Hematopoietic multipotent progenitor cell (in vitro differentiated cells): ENCODE data around the gene UGT1A8. TPM values are rescaled to one million over a fixed set of nuclear protein-coding genes. Genes with fewer than 3 reads are reported as not detected.

Experiments used
- DNase-seq, 3 donors: peaks; one replicate each; pipeline ENCODE4 v3.0.0-alpha.2; 2011 to 2015; ENCODE audit warnings: low read depth in 2 of 3, low spot score in 2 of 3
- total RNA-seq: library from RNA; depleted of rRNA; stranded (reverse); fragments of >200 nt; gene quantifications from one replicate; pipeline ENCODE4 v1.2.3, GENCODE V29; 2012

Gene UGT1A8
- total RNA-seq, 1 donor = under 0.01 TPM

DNA sequence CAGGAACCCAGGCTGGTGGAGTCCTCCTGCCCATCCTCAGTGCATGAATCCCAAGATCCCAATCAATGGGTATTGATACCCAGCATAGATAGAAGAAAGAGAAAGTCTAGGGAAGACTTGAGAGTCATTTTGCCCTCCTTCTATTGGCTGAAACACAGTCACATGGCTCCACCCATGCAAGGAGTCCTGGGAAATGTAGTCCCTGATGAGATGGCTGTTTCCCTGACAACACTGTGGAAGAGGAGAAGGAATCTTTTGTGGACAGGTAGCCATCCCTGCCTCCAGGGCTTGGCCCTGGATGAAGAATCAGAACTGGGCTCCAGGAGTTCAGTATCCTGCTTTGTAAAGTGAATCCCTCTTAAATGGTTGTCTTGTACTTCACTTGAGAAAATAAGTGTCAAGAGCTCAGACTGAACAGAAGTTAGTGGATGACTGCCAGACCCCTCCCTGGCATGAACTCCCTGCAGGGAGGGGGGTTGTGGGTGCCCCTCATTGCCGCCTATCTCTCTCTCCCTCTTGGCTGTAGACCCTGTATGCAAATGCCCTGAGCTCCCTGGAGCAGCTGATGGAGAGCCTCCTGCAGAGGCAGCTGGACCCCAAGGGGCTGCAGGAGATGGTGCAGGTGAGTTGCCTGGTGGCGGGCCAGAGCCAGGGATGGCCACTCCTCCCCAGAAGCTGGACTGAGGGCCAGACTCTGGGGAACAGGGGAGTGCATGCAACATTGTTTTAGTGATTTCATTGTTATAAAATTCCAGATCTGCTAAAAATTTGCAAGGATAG is 196.8 kb downstream of the UGT1A8 start:
- no peak for DNase-seq

DNA sequence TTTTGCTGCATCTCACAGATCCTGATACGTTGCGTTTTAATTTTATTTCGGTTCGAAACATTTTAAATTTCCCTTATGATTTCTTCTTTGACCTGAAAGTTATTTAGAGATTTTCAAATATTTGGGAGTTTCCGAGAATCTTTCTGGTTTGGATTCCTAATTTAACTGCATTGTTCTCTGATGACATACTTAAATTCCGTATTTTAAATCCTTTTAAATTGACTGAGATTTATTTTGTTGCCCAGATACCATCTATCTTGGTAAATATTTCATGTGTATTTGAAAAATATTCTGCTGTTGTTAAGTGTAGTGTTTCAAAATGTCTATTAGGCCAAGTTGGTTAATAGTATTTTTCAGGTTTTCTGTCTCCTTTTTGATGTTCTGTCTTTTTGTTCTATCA is 198.4 kb downstream of the UGT1A8 start:
- DNase-seq = no peak

DNA sequence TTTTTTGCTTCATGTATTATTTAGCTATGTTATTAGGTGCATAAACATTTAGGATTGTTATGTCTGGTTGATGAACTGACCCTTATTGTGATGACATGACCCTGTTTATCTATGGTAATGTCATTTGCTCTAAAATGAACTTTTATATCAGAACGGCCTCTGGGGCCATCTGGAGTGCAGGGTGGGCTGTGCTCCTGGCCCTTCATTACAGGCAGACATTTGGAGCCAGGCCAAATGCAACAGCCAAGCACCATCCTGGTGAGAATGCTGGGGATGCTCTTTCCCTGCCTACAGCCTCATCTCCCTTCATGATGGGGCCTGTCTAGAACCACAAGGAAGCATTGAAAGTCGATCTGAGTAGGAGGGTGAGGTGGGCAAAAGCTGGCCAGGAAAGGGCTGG is 198.9 kb downstream of the UGT1A8 start:
- DNase-seq = no peak

DNA sequence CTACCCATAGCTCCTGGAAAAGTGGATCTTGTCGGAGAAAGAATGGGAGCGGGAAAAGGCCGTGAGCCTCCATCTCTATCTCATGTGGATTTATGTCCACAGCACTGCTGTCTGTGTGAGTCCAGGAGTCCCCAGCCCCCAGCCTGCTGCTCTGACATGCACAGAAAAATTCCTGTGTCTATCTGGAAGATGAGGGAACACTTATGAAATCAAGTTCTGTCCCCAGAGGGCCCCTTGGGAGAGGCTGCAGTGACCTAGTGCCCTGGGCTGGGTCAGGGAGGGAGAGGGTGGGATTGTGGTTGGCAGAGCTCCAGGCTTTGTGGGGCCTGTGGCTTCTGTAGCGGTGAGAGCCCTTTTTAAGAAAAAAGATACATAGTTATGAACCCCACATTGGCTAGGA is 199.3 kb downstream of the UGT1A8 start:
- no peak for DNase-seq

DNA sequence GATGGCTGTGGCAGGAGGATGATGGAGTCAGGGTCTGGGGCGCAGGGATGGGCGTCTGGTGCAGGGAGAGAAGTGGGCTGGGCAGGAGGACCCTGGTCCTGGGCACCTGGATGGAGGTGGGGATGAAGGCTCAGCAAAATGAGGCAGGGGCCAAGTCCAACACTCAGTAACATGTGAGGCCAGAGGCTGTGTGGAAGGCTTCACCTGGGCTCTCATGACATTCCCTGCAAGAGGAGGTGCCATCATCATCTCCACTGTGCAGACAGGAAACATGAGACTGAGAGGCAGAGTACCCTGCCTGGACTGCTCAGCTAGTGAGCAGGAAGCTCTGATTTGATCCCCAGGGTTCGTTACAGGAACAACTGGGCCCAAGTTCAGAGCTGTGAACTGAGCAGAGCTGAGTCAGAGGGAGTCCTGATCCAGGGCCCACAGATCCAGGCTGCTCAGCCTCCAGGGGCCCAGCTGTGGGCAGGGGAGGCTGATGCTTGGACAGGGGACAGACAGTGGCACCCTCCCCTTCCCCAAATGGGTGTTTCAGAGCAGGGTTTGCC is 200.0 kb downstream of the UGT1A8 start:
- no peak for DNase-seq

DNA sequence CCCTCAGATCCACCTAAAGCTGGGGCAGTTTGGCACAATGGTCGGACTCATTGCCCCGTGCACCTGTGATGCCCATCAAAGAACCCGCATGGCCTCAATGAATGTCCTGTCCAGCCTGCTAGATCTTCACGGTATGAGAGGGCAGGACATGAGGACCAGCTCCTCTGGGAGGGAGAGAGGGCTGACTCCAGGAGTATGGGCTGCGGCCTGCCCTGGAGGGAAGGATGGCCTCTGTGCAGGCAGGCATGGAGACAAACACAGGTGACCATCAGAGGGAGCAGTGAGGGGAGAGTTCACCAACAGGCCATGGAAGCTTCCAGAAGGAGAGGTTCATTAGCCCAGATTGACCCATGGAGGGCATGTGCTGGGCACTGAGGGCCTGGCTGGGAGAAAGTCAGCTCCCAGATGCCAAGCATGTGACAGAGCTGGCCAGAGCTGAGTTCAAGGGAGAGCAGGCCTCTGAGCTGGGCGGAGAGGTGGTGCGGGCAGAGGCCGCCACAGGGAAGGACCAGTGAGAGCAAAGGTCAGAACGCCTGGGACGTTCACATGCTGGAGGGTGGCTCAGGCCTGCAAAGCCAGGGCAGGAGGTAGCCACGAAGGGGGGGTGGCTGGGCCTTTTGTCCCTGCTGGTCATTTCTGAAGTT is 200.7 kb downstream of the UGT1A8 start:
- no peak for DNase-seq

DNA sequence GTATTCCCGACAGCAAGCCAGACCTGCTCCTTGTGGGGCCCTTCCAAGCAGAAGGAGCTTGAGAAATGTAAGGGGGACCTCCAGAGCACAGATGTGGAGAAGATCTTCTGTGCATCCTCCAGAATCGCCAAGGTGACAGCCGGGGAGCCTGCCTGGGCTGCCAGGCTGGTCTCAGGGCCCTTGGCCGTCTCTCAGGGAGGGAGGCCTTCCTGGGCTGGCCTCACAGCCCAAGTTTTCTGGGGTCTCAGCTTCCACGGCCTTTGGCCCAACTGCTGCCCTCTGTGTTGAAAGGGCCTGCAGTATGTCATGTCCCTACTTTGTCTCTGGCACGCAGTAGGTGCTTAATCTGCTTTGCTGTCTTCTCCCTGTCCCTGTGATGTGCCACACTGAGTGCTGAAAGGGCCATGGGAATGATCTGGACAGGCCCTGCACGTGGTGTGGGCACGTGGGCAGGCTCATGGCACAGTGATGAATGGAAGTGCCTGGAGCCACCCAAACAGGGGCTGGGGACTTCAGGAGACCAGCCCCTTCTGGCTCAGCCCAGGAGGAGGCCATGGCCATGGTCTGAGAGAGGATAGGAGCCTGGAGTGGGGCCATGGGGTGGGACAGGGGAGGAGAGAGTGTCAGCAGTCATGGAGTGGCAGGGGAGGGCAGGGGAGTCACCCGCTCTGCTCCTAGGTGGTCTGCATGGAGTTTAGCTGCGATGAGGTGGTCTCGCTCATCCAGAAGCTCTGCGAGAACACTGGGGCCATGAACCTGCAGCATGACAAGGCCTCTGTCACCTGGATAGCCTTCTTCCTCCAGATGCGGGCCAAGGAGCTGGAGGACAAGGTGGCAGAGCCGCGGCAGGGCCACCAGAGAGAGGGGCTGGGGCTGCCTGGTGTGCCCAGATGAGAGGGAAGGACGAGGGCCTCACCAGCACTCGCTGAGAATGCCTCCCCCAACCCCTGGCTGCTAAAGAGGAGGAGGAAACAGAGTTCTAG is 201.5 kb downstream of the UGT1A8 start:
- no peak for DNase-seq

DNA sequence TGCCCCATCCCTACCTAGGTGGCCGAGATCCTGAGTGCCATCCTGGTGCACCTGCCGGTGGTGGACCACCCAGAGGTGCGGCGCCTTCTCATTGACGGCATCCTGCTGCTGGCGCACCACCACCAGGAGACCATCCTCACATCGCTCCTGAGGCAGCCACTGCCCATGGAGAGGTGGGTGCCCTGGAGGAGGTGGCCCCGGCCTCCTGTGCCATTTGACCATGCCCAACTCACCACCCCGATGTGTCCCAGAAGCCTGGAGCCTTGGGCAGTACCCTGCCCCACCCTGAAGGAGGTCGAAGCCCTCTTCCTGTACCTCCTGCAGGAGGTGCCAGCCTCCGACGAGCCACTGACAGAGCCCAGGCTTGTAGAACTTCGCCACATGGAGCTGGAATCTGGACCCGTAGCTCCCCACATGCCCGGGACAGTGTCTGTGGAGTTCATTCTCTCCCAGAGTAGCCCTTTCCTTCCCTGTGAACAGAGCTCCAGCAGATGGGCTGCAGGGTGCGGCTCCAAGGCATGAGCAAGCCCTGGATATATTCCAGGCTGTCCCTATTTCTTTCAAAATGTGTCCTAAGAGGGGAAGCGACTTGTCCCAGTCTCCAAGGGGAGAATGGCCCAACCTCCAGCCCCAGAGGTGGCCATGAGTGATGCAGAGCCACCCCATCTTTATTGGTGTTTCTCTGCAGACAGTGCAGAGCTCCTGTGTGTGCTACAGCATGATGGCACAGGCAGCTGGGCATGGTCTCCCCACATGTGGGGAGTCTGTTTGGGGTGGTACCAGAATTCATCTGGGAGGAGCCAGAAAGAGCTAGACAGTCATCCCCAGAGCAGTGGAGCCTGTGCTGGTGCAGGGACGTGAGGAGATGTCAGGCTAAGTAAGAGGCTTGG is 202.7 kb downstream of the UGT1A8 start:
- DNase-seq = no peak

DNA sequence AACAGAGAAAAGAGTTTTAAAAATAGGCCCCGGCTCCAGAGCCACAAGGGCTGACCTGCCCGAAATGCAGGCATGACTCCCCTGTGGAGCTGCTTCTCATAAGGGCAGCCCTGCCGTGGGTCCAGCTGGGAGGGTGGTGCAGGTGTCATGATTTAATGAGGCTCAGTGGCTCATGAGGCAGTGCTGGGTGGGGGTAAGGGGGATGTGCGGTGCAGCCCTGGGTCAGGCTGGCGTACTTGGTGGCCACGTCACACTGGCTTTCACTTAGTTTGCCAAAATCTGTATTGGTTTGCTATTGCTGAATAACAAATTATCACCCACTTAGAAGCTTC is 203.3 kb downstream of the UGT1A8 start:
- no peak for DNase-seq

DNA sequence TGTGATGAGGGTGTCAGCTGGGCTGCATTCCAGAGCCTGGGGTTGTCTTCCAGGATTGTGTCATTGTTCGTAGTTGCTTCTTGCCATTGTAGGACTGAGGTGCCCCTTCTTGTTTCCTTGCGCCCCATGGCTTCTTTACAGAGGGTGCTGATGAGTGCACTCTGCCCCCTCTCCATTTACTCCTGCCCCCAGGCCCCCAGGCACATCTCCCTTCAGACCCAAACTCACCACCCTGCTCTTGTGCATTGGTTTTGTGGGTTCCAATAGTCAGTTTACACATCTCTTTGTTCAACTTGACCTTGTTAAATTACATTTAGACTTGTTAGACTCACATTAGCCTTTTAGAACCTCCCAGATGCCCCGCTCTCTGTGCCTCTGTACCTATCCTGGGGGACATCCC is 203.8 kb downstream of the UGT1A8 start:
- no peak for DNase-seq

DNA sequence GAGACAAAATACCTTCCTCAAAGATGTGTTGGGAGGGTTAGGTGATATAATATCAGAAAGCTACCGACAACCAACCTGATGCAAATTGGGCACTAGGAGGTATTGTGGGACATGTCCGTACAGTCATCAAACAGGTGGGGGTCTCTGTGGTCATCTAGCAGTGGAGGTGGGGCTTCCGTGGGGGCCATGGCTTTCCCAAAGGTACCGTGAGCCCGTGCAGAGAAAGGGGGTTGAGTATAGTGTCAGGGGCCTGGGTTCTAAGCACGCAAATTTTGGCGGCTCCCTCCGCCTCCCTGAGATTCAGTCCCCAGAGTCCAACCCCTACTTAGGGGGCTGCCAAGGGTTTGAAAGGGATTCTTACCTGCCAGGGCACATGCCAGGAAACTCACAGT is 204.3 kb downstream of the UGT1A8 start:
- no peak for DNase-seq

DNA sequence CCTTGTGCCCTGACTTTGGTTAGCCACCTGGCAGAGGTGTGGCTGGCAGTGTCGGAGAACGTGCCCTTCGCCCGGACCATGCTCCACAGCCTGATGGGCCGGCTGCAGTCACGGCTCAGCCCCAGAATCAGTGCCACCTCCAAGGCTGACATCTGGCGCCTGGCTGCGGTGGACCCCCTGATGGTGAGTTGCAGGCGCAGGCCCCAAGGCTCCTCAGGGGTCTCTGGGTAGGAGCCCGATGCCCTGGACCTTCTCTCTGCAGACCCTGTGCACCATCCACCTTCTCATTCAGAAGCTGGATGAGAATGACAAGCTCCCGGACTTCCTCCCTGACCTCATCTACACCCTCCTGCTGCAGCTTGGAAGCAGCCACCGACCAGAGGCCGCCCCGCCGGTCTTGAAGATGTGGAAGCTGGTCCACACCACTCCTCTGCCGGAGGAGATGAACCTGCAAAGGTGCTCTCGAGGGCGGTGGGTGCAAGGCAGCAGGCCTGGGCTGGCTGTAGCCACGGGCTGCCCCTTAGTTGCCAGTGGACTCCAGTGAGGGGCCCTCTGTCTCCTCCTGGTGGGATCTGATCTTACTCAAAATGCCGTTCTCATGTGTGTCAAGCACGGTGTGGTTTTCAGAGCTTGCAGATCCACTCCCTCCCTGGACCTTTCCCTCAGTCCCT is 204.8 kb downstream of the UGT1A8 start:
- no peak for DNase-seq

Other genes starting within 250 kb of the UGT1A8 start
- gene USP40, start 50.9 kb upstream of the UGT1A8 start, total RNA-seq = 13.2 TPM
- gene UGT1A10, start 18.8 kb downstream of the UGT1A8 start, total RNA-seq = under 0.01 TPM
- under 0.01 TPM for gene UGT1A9, start 54.3 kb downstream of the UGT1A8 start, total RNA-seq
- gene UGT1A7, start 64.3 kb downstream of the UGT1A8 start, total RNA-seq = not detected
- 0.27 TPM for gene UGT1A6, start 75.3 kb downstream of the UGT1A8 start, total RNA-seq
- not detected for gene UGT1A5, start 95.3 kb downstream of the UGT1A8 start, total RNA-seq
- gene UGT1A4, start 101.1 kb downstream of the UGT1A8 start, total RNA-seq = not detected
- gene UGT1A3, start 111.4 kb downstream of the UGT1A8 start, total RNA-seq = not detected
- not detected for gene UGT1A1, start 142.6 kb downstream of the UGT1A8 start, total RNA-seq
- not detected for gene MROH2A, start 160.7 kb downstream of the UGT1A8 start, total RNA-seq
- 1.9 TPM for gene HJURP, start 236.9 kb downstream of the UGT1A8 start, total RNA-seq